Peyer's patch (tissue), 4 donors: ENCODE results near the gene PLPP1.

Experiments used
- CTCF ChIP-seq, 6 experiments: fragments of 450-650 bp in 4 of 6; fragments of 200-600 bp in 2 of 6; sonication (generic) in 1 of 6; IDR thresholded peaks; one replicate each; pipeline ENCODE4 v1.5.1; 2017 to 2019; ENCODE audit warnings: antibody characterized with exemption in 6 of 6, mild to moderate bottlenecking in 3 of 6, moderate library complexity in 1 of 6
- POLR2A ChIP-seq, 2 donors: fragments of 450-650 bp; IDR thresholded peaks; one replicate each; pipeline ENCODE4 v1.5.1; 2017; ENCODE audit warnings: antibody characterized with exemption in 2 of 2, mild to moderate bottlenecking in 2 of 2, moderate library complexity in 2 of 2

DNA sequence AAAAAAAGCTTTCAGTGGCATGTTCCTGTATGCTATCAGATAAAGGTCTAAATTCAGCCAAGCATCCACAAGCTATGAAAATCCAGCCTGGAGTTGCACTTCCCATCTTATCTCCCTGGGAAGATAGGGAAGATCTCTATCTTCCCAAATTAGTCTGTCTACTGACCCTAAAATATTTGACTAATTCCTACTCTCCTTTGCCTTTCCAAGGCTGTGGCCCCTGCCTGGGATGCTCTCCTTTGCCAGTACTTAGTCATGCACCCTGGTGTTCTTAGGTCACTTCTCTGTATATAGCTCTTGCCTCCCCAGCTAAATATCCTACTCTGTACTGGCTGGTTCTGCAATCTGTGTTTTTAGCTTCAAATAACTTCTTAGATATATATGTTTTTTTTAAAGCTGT is 44.0 kb upstream of the PLPP1 start:
- TF ChIP-seq CTCF (IDR thresholded peaks at IDR 0.05) = no peak
- no peak for TF ChIP-seq POLR2A (IDR thresholded peaks at IDR 0.05)
